H1 (cell line): ENCODE measurements around the gene RNF212. TPM values are rescaled to one million over a fixed set of nuclear protein-coding genes. Genes with fewer than 3 reads are reported as not detected.

ENCODE experiments used
- CTCF ChIA-PET: fragments of 300-600 bp; sonication (Branson Sonifier 250); formaldehyde crosslinking; loops from one replicate; lab custom pipeline; 2021; ENCODE audit not compliant: partially characterized antibody; lab: Charles Lee
- POLR2A ChIA-PET: fragments of 300-600 bp; sonication (Branson Sonifier 250); formaldehyde crosslinking; loops from one replicate; lab custom pipeline; 2021; ENCODE audit warnings: inconsistent platforms; ENCODE audit not compliant: partially characterized antibody; lab: Charles Lee
- DNase-seq, 2 experiments: peaks; one replicate each; pipeline versions ENCODE4 v3.0.0 to v3.0.0-alpha.2; 2010 to 2022; ENCODE audit warnings: low spot score in 2 of 2, low read depth in 1 of 2, mixed read lengths in 1 of 2
- FAIRE-seq: peaks from 2 replicates; lab custom pipeline; 2011; peaks lifted over from hg19 to GRCh38; lab: Jason Lieb, UNC
- H2AFZ ChIP-seq: 2 replicates; pipeline ENCODE4 v1.8.1; 2012; ENCODE audit warnings: low read length, inconsistent platforms
- H2AK5ac ChIP-seq: 2 replicates; pipeline ENCODE4 v1.6.1; 2013; ENCODE audit warnings: low read depth, low read length
- H2BK120ac ChIP-seq: replicated peaks from 2 replicates; pipeline ENCODE3; 2013; ENCODE audit warnings: low read depth, low read length, inconsistent platforms
- H2BK12ac ChIP-seq: 2 replicates; pipeline ENCODE4 v1.6.1; 2013; ENCODE audit warnings: low read depth, low read length
- H2BK15ac ChIP-seq: 2 replicates; pipeline ENCODE4 v1.6.1; 2013; ENCODE audit warnings: low read length
- H2BK20ac ChIP-seq: 2 replicates; pipeline ENCODE4 v1.6.1; 2013; ENCODE audit warnings: low read length
- H2BK5ac ChIP-seq: 2 replicates; pipeline ENCODE4 v1.6.1; 2013; ENCODE audit warnings: low read depth, low read length
- H3K14ac ChIP-seq: 2 replicates; pipeline ENCODE4 v1.6.1; 2013; ENCODE audit warnings: inconsistent platforms; ENCODE audit not compliant: insufficient read length
- H3K18ac ChIP-seq: 2 replicates; pipeline ENCODE4 v1.6.1; 2013; ENCODE audit warnings: low read length; ENCODE audit errors: extremely low read depth
- H3K23ac ChIP-seq: 2 replicates; pipeline ENCODE4 v1.6.1; 2013; ENCODE audit warnings: inconsistent platforms; ENCODE audit not compliant: insufficient read length
- H3K23me2 ChIP-seq: 2 replicates; pipeline ENCODE4 v1.6.1; 2013; ENCODE audit warnings: low read depth, low read length
- H3K27ac ChIP-seq: 2 replicates; pipeline ENCODE4 v1.6.1; 2011; ENCODE audit warnings: low read depth, low read length, inconsistent platforms
- H3K27me3 ChIP-seq, 4 experiments: replicated peaks in 1 of 4; 1 replicate in 1 of 4; 2 replicates in 3 of 4; pipeline versions ENCODE4 v1.6.1 to v1.8.1; 2011 to 2013; ENCODE audit warnings: low read length in 3 of 4, mild to moderate bottlenecking in 3 of 4, inconsistent platforms in 2 of 4, mixed read lengths in 2 of 4, moderate library complexity in 1 of 4; ENCODE audit not compliant: control insufficient read depth in 3 of 4, insufficient read depth in 3 of 4; ENCODE audit errors: extremely low read depth in 1 of 4
- H3K36me3 ChIP-seq, 4 experiments: 2 replicates each; pipeline versions ENCODE4 v1.6.1 to v1.8.1; 2011 to 2013; ENCODE audit warnings: mild to moderate bottlenecking in 4 of 4, low read length in 3 of 4, moderate library complexity in 2 of 4, control low read depth in 1 of 4, inconsistent platforms in 1 of 4; ENCODE audit not compliant: insufficient read depth in 4 of 4, control insufficient read depth in 2 of 4
- H3K4ac ChIP-seq: replicated peaks from 2 replicates; pipeline ENCODE3; 2013; ENCODE audit warnings: low read length, low read depth, mixed read lengths, inconsistent platforms; ENCODE audit not compliant: insufficient read length
- H3K4me1 ChIP-seq, 4 experiments: replicated peaks in 1 of 4; 1 replicate in 1 of 4; 2 replicates in 3 of 4; pipeline versions ENCODE4 v1.6.1 to v1.8.1; 2011 to 2013; ENCODE audit warnings: low read length in 3 of 4, inconsistent platforms in 2 of 4, mixed read lengths in 1 of 4; ENCODE audit not compliant: insufficient read depth in 4 of 4, control insufficient read depth in 3 of 4
- H3K4me2 ChIP-seq, 2 experiments: 2 replicates each; pipeline versions ENCODE4 v1.6.1 to v1.8.1; 2011 to 2013; ENCODE audit warnings: low read depth in 2 of 2, low read length in 2 of 2, control low read depth in 1 of 2, inconsistent platforms in 1 of 2, mild to moderate bottlenecking in 1 of 2; ENCODE audit not compliant: insufficient read depth in 1 of 2
- H3K4me3 ChIP-seq, 4 experiments: fragments of 200-600, 300-600 bp in 1 of 4; sonication (generic), shearing (Covaris generic), sonication (Bioruptor Twin) in 1 of 4; 2 replicates each; pipeline versions ENCODE4 v1.5.1 to v1.8.1; 2011 to 2016; ENCODE audit warnings: low read length in 4 of 4, low read depth in 3 of 4, control low read depth in 2 of 4, inconsistent platforms in 2 of 4, mild to moderate bottlenecking in 2 of 4, mixed read lengths in 1 of 4, moderate library complexity in 1 of 4; ENCODE audit not compliant: insufficient read depth in 2 of 4; ENCODE audit errors: extremely low read depth in 1 of 4
- H3K56ac ChIP-seq: replicated peaks from 2 replicates; pipeline ENCODE3; 2013; ENCODE audit warnings: low read depth, mild to moderate bottlenecking, mixed read lengths, low read length, inconsistent platforms; ENCODE audit not compliant: insufficient read length
- H3K79me1 ChIP-seq: 2 replicates; pipeline ENCODE4 v1.6.1; 2013; ENCODE audit warnings: low read depth, low read length, control low read depth
- H3K79me2 ChIP-seq, 2 experiments: 2 replicates each; pipeline versions ENCODE4 v1.6.1 to v1.8.1; 2012 to 2013; ENCODE audit warnings: low read length in 2 of 2, mild to moderate bottlenecking in 2 of 2, inconsistent platforms in 1 of 2; ENCODE audit not compliant: insufficient read depth in 2 of 2, control insufficient read depth in 1 of 2
- H3K9ac ChIP-seq, 4 experiments: replicated peaks in 1 of 4; 1 replicate in 1 of 4; 2 replicates in 3 of 4; pipeline versions ENCODE4 v1.6.1 to v1.8.1; 2011 to 2013; ENCODE audit warnings: low read depth in 3 of 4, low read length in 3 of 4, control low read depth in 2 of 4, mild to moderate bottlenecking in 2 of 4, moderate library complexity in 2 of 4, inconsistent platforms in 1 of 4; ENCODE audit errors: extremely low read depth in 1 of 4
- H3K9me3 ChIP-seq, 2 experiments: 2 replicates each; pipeline versions ENCODE4 v1.6.1 to v1.8.1; 2012 to 2013; ENCODE audit warnings: mild to moderate bottlenecking in 2 of 2, moderate library complexity in 2 of 2, control low read depth in 1 of 2, inconsistent platforms in 1 of 2, low read depth in 1 of 2, low read length in 1 of 2, mixed read lengths in 1 of 2; ENCODE audit not compliant: insufficient read depth in 2 of 2
- H4K20me1 ChIP-seq, 2 experiments: replicated peaks in 1 of 2; 2 replicates each; pipeline versions ENCODE3 to v1.8.1; 2011 to 2013; ENCODE audit warnings: inconsistent platforms in 2 of 2, low read length in 2 of 2, mild to moderate bottlenecking in 1 of 2; ENCODE audit not compliant: insufficient read depth in 2 of 2, control insufficient read depth in 1 of 2
- H4K5ac ChIP-seq: 2 replicates; pipeline ENCODE4 v1.6.1; 2013; ENCODE audit warnings: low read length, low read depth, mixed read lengths, inconsistent platforms; ENCODE audit not compliant: insufficient read length
- H4K8ac ChIP-seq: 2 replicates; pipeline ENCODE4 v1.8.0; 2013; ENCODE audit warnings: mild to moderate bottlenecking, moderate library complexity, low read length, inconsistent platforms; ENCODE audit not compliant: insufficient read depth; ENCODE audit errors: extremely low read depth
- H4K91ac ChIP-seq: replicated peaks from 2 replicates; pipeline ENCODE3; 2013; ENCODE audit warnings: low read length, mixed read lengths, inconsistent platforms; ENCODE audit not compliant: insufficient read length
- ASH2L ChIP-seq: fragments of 200-600, 300-600 bp; sonication (generic); IDR thresholded peaks from one replicate; pipeline ENCODE4 v1.7.1; 2017; ENCODE audit warnings: low read length
- BCL11A ChIP-seq, 2 experiments: IDR thresholded peaks; one replicate each; pipeline ENCODE4 v1.6.1; 2011; ENCODE audit warnings: low read depth in 2 of 2, low read length in 2 of 2, mild to moderate bottlenecking in 2 of 2
- CBX8 ChIP-seq: fragments of 300-800, 300-1000 bp; sonication (generic); IDR thresholded peaks from 2 replicates; pipeline ENCODE4 v1.7.1; 2016; ENCODE audit warnings: low read depth, low read length, borderline replicate concordance
- CHD2 ChIP-seq: IDR thresholded peaks from 2 replicates; pipeline ENCODE4 v1.6.1; 2012; ENCODE audit warnings: low read length, improper control_type of control experiment
- EP300 ChIP-seq, 2 experiments: IDR thresholded peaks; 1 replicate in 1 of 2; 2 replicates in 1 of 2; pipeline ENCODE4 v1.6.1; 2011 to 2012; ENCODE audit warnings: low read depth in 2 of 2, low read length in 2 of 2, mild to moderate bottlenecking in 2 of 2, borderline replicate concordance in 1 of 2, inconsistent platforms in 1 of 2, moderate library complexity in 1 of 2
- EZH2 ChIP-seq: fragments of 200-600 bp; sonication (generic); IDR thresholded peaks from 2 replicates; pipeline ENCODE4 v1.7.1; 2012; ENCODE audit warnings: low read depth, mild to moderate bottlenecking, moderate library complexity, low read length, inconsistent platforms; ENCODE audit not compliant: severe bottlenecking
- FOSL1 ChIP-seq: IDR thresholded peaks from 2 replicates; pipeline ENCODE4 v1.6.1; 2011; ENCODE audit warnings: mild to moderate bottlenecking, low read depth, low read length, moderate library complexity; ENCODE audit not compliant: insufficient read depth
- GABPA ChIP-seq: IDR thresholded peaks from 2 replicates; pipeline ENCODE4 v1.6.1; 2011; ENCODE audit warnings: mild to moderate bottlenecking, low read length, moderate library complexity, borderline replicate concordance; ENCODE audit not compliant: insufficient read depth
- KDM1A ChIP-seq: fragments of 200-600, 300-600 bp; sonication (generic); IDR thresholded peaks from 2 replicates; pipeline ENCODE4 v1.7.1; 2016; ENCODE audit warnings: mild to moderate bottlenecking, low read length, borderline replicate concordance
- MAX ChIP-seq: IDR thresholded peaks from 2 replicates; pipeline ENCODE4 v1.6.1; 2012; ENCODE audit warnings: inconsistent platforms
- POU5F1 ChIP-seq: IDR thresholded peaks from 2 replicates; pipeline ENCODE4 v1.6.1; 2011; ENCODE audit warnings: low read depth, mild to moderate bottlenecking, low read length, moderate library complexity
- RAD21 ChIP-seq, 2 experiments: IDR thresholded peaks in 1 of 2; conservative IDR thresholded peaks in 1 of 2; 2 replicates each; pipeline ENCODE4 v1.6.1; 2011; ENCODE audit warnings: low read depth in 2 of 2, low read length in 2 of 2, improper control_type of control experiment in 1 of 2, inconsistent platforms in 1 of 2, mild to moderate bottlenecking in 1 of 2, moderate library complexity in 1 of 2
- SP4 ChIP-seq: IDR thresholded peaks from 2 replicates; pipeline ENCODE4 v1.6.1; 2012; ENCODE audit warnings: low read length, inconsistent platforms
- YY1 ChIP-seq: IDR thresholded peaks from 2 replicates; pipeline ENCODE4 v1.6.1; 2011; ENCODE audit warnings: low read depth, mild to moderate bottlenecking, low read length
- WGBS, 2 experiments: shearing (Covaris generic) in 1 of 2; methylation state at CpG; one replicate each; pipeline versions ENCODE4 v1.1.6 to v1.1.7; 2013 to 2015; ENCODE audit warnings: low lambda C conversion rate in 2 of 2, mixed read lengths in 2 of 2, inconsistent platforms in 1 of 2, low coverage in 1 of 2, missing lambda C conversion rate in 1 of 2; ENCODE audit not compliant: insufficient replicate concordance in 2 of 2, insufficient coverage in 1 of 2, insufficient read length in 1 of 2; ENCODE audit errors: extremely low coverage in 1 of 2, missing lambda C conversion rate in 1 of 2; 5-methylcytosine and 5-hydroxymethylcytosine counted together
- polyA plus RNA-seq, 7 experiments: library from polyadenylated mRNA; depleted of rRNA in 3 of 7; stranded (reverse) in 5 of 7; unstranded in 2 of 7; fragments of >200 nt in 5 of 7; fragments of 200-250 nt in 2 of 7; gene quantifications; 1 replicate in 5 of 7; 2 replicates in 1 of 7; 4 replicates in 1 of 7; pipeline versions ENCODE4 v1.2.1 to v1.2.3, GENCODE V29; 2011 to 2013; ENCODE audit warnings: missing spikeins in 2 of 7, mixed read lengths in 2 of 7
- total RNA-seq: library from RNA; stranded (reverse); fragmentation: NEBNext Ultra II Directional; extraction: Animal tissue kit (Norgen Biotek cat#: 25700); gene quantifications from 2 replicates; pipeline ENCODE4 v1.2.1, GENCODE V29; 2021

Gene RNF212
- total and polyA plus RNA-seq, 2 of the 8 experiments (the other 6 are each of a cell fraction or from before 2014, with no cell fraction given), result 3.4 to 5.4 TPM

- Histone ChIP-seq H4K8ac (no peak overlapping the region), H3K4ac (no peak overlapping the region), H3K23ac (no peak overlapping the region), H3K4me3 (no peak overlapping the region), H2BK12ac (no peak overlapping the region), H2BK20ac (no peak overlapping the region), H3K56ac (no peak overlapping the region), H4K5ac (no peak overlapping the region), H3K4me1 (peaks cover 0 to 7% (median 4%) of the 10 kb centered on the region in 4 experiments; a peak in 2 of 7 replicates), H3K4me2 (no peak overlapping the region), H2BK15ac (no peak overlapping the region), H3K23me2 (no peaks in the 10 kb centered on the region), H4K20me1 (no peaks in the 10 kb centered on the region), H3K9ac (no peak overlapping the region), H4K91ac (no peak overlapping the region), H3K18ac (no peak overlapping the region), H2AFZ (no peak overlapping the region), H2BK120ac (no peak overlapping the region), H3K79me2 (no peaks in the 10 kb centered on the region), H3K9me3 (no peaks in the 10 kb centered on the region), H3K27me3 (peaks cover 0 to 16% (median 13%) of the 10 kb centered on the region in 4 experiments; a peak in 6 of 7 replicates), H2BK5ac (no peak overlapping the region), H3K27ac (no peak overlapping the region), H2AK5ac (no peak overlapping the region), H3K79me1 (no peaks in the 10 kb centered on the region), H3K14ac (no peak overlapping the region), H3K36me3 (no peaks in the 10 kb centered on the region)
- ChIA-PET CTCF (interaction anchor here (0.8 to 2.7 kb wide), 4 partner anchors 9 to 131 kb away, joined by 3 to 12 read pairs (median 3); no protein-coding TSS in a partner anchor), POLR2A (no interaction called here)
- FAIRE-seq (no peak), DNase-seq (no peak)
- WGBS, 2 experiments, result 87% methylated on average over 5 of the region's 7 CpGs; no CpG with 5 or more reads in 1 of the 2 experiments
- TF ChIP-seq YY1, result no peak
- TF ChIP-seq RAD21 (IDR thresholded peaks at IDR 0.05 in 1 of 2, conservative IDR thresholded peaks at IDR 0.05 in 1 of 2; ENCODE audit: low read depth in 2 of 2, low read length in 2 of 2), result no peak
- no peak for TF ChIP-seq EP300 (IDR thresholded peaks at IDR 0.05; ENCODE audit: borderline replicate concordance in 1 of 2, low read depth in 2 of 2, low read length in 2 of 2)
- TF ChIP-seq ASH2L, result no peak
- no peak for TF ChIP-seq GABPA
- no peak for TF ChIP-seq EZH2
- no peak for TF ChIP-seq CBX8
- no peak for TF ChIP-seq SP4
- TF ChIP-seq CHD2, result no peak
- TF ChIP-seq KDM1A, result no peak
- TF ChIP-seq MAX, result no peak
- TF ChIP-seq BCL11A (IDR thresholded peaks at IDR 0.05; ENCODE audit: low read depth in 2 of 2, low read length in 2 of 2), result no peak
- TF ChIP-seq FOSL1, result no peak
- TF ChIP-seq POU5F1, result no peak
Measured at GRCh38 chr4:1057403-1057745, 56.0 kb downstream of the RNF212 start.
